ENCODE data around the gene MDH1B. TPM values are rescaled to one million over a fixed set of nuclear protein-coding genes. Genes with fewer than 3 reads are reported as not detected.
A peak's percentile ranks its signal among the peaks of the same experiment; 100 is the strongest.

Gene MDH1B
- total and polyA plus RNA-seq, 2 donors (not counting 3 experiments of a cell fraction or from before 2014, with no cell fraction given) = 0.29 TPM; not detected in 1

GRCh38 chr2:206696910-206697309 is 68.2 kb downstream of the MDH1B start:
- Histone ChIP-seq H3K36me3 (ENCODE audit: control insufficient read depth in 2 of 2, extremely low read depth in 1 of 2, insufficient read depth in 2 of 2, low read length in 2 of 2) (no peaks in the 10 kb centered on the region), H3K27me3 (ENCODE audit: control insufficient read depth in 2 of 2, insufficient read depth in 2 of 2, low read length in 2 of 2) (peaks cover 0 to 2% of the 10 kb centered on the region in 2 experiments), H3K79me2 (ENCODE audit: control insufficient read depth, insufficient read depth, low read length) (no peaks in the 10 kb centered on the region), H3K9me1 (replicated peaks; ENCODE audit: control insufficient read depth, extremely low read depth, insufficient read depth, low read length) (no peaks in the 10 kb centered on the region), H3K9ac (replicated peaks; ENCODE audit: extremely low read depth, insufficient read depth, low read length) (no peak overlapping the region), H2AFZ (ENCODE audit: low read depth, low read length) (no peak overlapping the region), H3K27ac (ENCODE audit: insufficient read depth, low read depth, low read length) (no peak overlapping the region), H3K4me1 (ENCODE audit: control insufficient read depth, extremely low read depth, insufficient read depth, low read length) (peaks cover 4% of the 10 kb centered on the region), H4K20me1 (replicated peaks; ENCODE audit: control insufficient read depth, extremely low read depth, insufficient read depth, low read length) (no peaks in the 10 kb centered on the region), H3K4me3 (replicated peaks in 1 of 3; ENCODE audit: insufficient read depth in 1 of 3, low read depth in 1 of 3, low read length in 3 of 3) (no peak overlapping the region), H3K9me3 (replicated peaks; ENCODE audit: control insufficient read depth, insufficient read depth, low read length) (no peaks in the 10 kb centered on the region), H3K4me2 (ENCODE audit: insufficient read depth, low read length) (no peak overlapping the region)
- DNase-seq (ENCODE audit: low read depth, low spot score) = no peak
- no TSS peak for BruUV-seq (replicated peaks)
- intact Hi-C loops (cut with micrococcal nuclease) (loop anchor here (5.0 to 10.0 kb wide), 2 partner anchors 70 to 398 kb away; partner anchors contain the start of genes FASTKD2 and MDH1B), dilution Hi-C loops (cut with MboI; ENCODE audit: extremely low pct_ligation_motif_present, low sequenced_read_pairs) (no loop called here)
- ChIA-PET CTCF (interaction anchor here (1.3 to 4.8 kb wide), 4 partner anchors 10 to 777 kb away, joined by 4 to 33 read pairs (median 6); no protein-coding TSS in a partner anchor), POLR2A (no interaction called here)
- peak; percentile 31 for TF ChIP-seq FOS (IDR thresholded peaks at IDR 0.05; ENCODE audit: borderline replicate concordance, insufficient read depth, low read length)
- no peak for TF ChIP-seq POLR2A (IDR thresholded peaks at IDR 0.05; ENCODE audit: low read depth, low read length)
- TF ChIP-seq EZH2 (IDR thresholded peaks at IDR 0.05; ENCODE audit: borderline replicate concordance, low read depth, low read length, severe bottlenecking) = no peak
- FAIRE-seq = no peak

- Histone ChIP-seq H3K9me1 (replicated peaks; ENCODE audit: control insufficient read depth, extremely low read depth, insufficient read depth, low read length) (no peaks in the 10 kb centered on the region), H3K79me2 (ENCODE audit: control insufficient read depth, insufficient read depth, low read length) (no peaks in the 10 kb centered on the region), H2AFZ (ENCODE audit: low read depth, low read length) (no peak overlapping the region), H3K9ac (replicated peaks; ENCODE audit: extremely low read depth, insufficient read depth, low read length) (no peak overlapping the region), H3K27ac (ENCODE audit: insufficient read depth, low read depth, low read length) (no peak overlapping the region), H3K36me3 (ENCODE audit: control insufficient read depth in 2 of 2, extremely low read depth in 1 of 2, insufficient read depth in 2 of 2, low read length in 2 of 2) (no peaks in the 10 kb centered on the region), H4K20me1 (replicated peaks; ENCODE audit: control insufficient read depth, extremely low read depth, insufficient read depth, low read length) (no peaks in the 10 kb centered on the region), H3K4me2 (ENCODE audit: insufficient read depth, low read length) (no peak overlapping the region), H3K4me3 (replicated peaks in 1 of 3; ENCODE audit: insufficient read depth in 1 of 3, low read depth in 1 of 3, low read length in 3 of 3) (no peak overlapping the region), H3K4me1 (ENCODE audit: control insufficient read depth, extremely low read depth, insufficient read depth, low read length) (no peaks in the 10 kb centered on the region), H3K27me3 (ENCODE audit: control insufficient read depth in 2 of 2, insufficient read depth in 2 of 2, low read length in 2 of 2) (no peaks in the 10 kb centered on the region), H3K9me3 (replicated peaks; ENCODE audit: control insufficient read depth, insufficient read depth, low read length) (no peaks in the 10 kb centered on the region)
- BruUV-seq (replicated peaks) = no TSS peak
- ChIA-PET POLR2A (no interaction called here), CTCF (interaction anchor here (0.9 to 4.8 kb wide), 2 partner anchors 88 to 1379 kb away, joined by 3 to 33 read pairs; no protein-coding TSS in a partner anchor)
- intact Hi-C loops (cut with micrococcal nuclease) (loop anchor here (1.0 to 10.0 kb wide), 7 partner anchors 88 to 1379 kb away; no protein-coding TSS in a partner anchor), dilution Hi-C loops (cut with MboI; ENCODE audit: extremely low pct_ligation_motif_present, low sequenced_read_pairs) (no loop called here)
- no peak for TF ChIP-seq MAX (IDR thresholded peaks at IDR 0.05; ENCODE audit: insufficient read depth, insufficient read length)
- no peak for TF ChIP-seq GATA2 (IDR thresholded peaks at IDR 0.05; ENCODE audit: insufficient read depth, insufficient read length, low read depth, low read length)
- no peak for TF ChIP-seq JUN (IDR thresholded peaks at IDR 0.05; ENCODE audit: borderline replicate concordance, insufficient read depth, insufficient read length, low read depth)
- no peak for TF ChIP-seq POLR2A (IDR thresholded peaks at IDR 0.05; ENCODE audit: low read depth, low read length)
- TF ChIP-seq EZH2 (IDR thresholded peaks at IDR 0.05; ENCODE audit: borderline replicate concordance, low read depth, low read length, severe bottlenecking) = no peak
- no peak for TF ChIP-seq MYC (IDR thresholded peaks at IDR 0.05; ENCODE audit: low read depth, low read length)
- no peak for TF ChIP-seq FOS (IDR thresholded peaks at IDR 0.05; ENCODE audit: borderline replicate concordance, insufficient read depth, low read length)
- peak; percentile 35 to 40 for TF ChIP-seq CTCF (IDR thresholded peaks at IDR 0.05; ENCODE audit: extremely low read depth in 1 of 2, insufficient read depth in 1 of 2, low read depth in 1 of 2, low read length in 2 of 2)
- peak; percentile 74 for FAIRE-seq
- peak; percentile 71 for DNase-seq (ENCODE audit: low read depth, low spot score)
Measured at GRCh38 chr2:206693399-206694137, 71.6 kb downstream of the MDH1B start.
